Suprapubic skin (tissue), 4 donors: Measurements from ENCODE around the gene RAB3GAP2. TPM values are rescaled to one million over a fixed set of nuclear protein-coding genes. Genes with fewer than 3 reads are reported as not detected.

Source experiments
- DNase-seq, 2 donors: peaks; one replicate each; pipeline ENCODE4 v3.0.0-alpha.2; 2019; ENCODE audit warnings: low spot score in 2 of 2
- H3K27ac ChIP-seq: fragments of 200-600 bp; sonication (generic); one replicate; pipeline ENCODE4 v1.5.1; 2019
- H3K27me3 ChIP-seq: fragments of 200-600 bp; sonication (generic); one replicate; pipeline ENCODE4 v1.5.1; 2019
- H3K36me3 ChIP-seq: fragments of 200-600 bp; sonication (generic); one replicate; pipeline ENCODE4 v1.5.1; 2019
- H3K4me1 ChIP-seq: fragments of 200-600 bp; sonication (generic); one replicate; pipeline ENCODE4 v1.5.1; 2019
- H3K4me3 ChIP-seq: fragments of 200-600 bp; sonication (generic); one replicate; pipeline ENCODE4 v1.5.1; 2019; ENCODE audit warnings: mild to moderate bottlenecking
- H3K9me3 ChIP-seq: fragments of 200-600 bp; sonication (generic); one replicate; pipeline ENCODE4 v1.5.1; 2019
- EP300 ChIP-seq: sonication (generic); formaldehyde crosslinking; IDR thresholded peaks from one replicate; pipeline ENCODE4 v1.6.1; 2017; ENCODE audit warnings: antibody characterized with exemption
- POLR2A ChIP-seq, 2 donors: fragments of 450-650 bp; IDR thresholded peaks; one replicate each; pipeline ENCODE4 v1.6.1; 2017; ENCODE audit warnings: antibody characterized with exemption in 2 of 2, mild to moderate bottlenecking in 2 of 2, moderate library complexity in 2 of 2
- POLR2AphosphoS5 ChIP-seq, 3 donors: sonication (generic); formaldehyde crosslinking; IDR thresholded peaks; one replicate each; pipeline ENCODE4 v1.6.1; 2017; ENCODE audit warnings: antibody characterized with exemption in 3 of 3
- WGBS: methylation state at CpG from one replicate; pipeline ENCODE4 v1.1.5; 2018; 5-methylcytosine and 5-hydroxymethylcytosine counted together
- total RNA-seq, 4 donors: library from RNA; depleted of rRNA; stranded (reverse); fragments of >200 nt; gene quantifications; one replicate each; pipeline ENCODE4 v1.1.0, GENCODE V29; 2016
- TF ChIP-seq, protein P1 (sequence below), 2 donors: fragments of 200-600 bp in 1 of 2; fragments of 450-650 bp in 1 of 2; sonication (generic) in 1 of 2; IDR thresholded peaks; one replicate each; pipeline ENCODE4 v1.5.1; 2016 to 2019; ENCODE audit warnings: antibody characterized with exemption in 2 of 2, mild to moderate bottlenecking in 1 of 2, moderate library complexity in 1 of 2

The RAB3GAP2 gene
- total RNA-seq, 4 donors from 2014 or later: 15.3 to 31.8 (median 18.3) TPM

DNA sequence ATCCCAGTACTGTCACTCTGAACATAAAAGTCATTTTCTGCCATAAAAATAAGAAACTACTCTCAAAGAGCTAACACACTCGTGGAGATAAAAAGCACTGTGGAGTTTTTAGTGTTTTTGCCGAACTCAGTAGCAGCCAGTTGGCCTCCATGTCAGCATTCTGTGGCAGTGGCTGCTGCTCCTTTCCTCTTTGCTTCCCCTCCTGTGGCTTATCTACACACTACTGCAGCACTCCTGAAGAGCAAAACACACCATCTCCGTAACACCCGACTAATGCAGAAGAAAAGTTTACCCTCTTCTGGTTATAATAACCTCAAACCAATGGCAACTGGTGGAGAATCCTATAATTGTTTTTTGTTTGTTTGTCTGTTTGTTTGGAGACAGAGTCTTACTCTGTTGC is 44.9 kb downstream of the RAB3GAP2 start:
- H3K9me3 ChIP-seq: no peaks in the 10 kb centered on the region
- DNase-seq: no peak
- H3K4me1 ChIP-seq: peaks cover 6% of the 10 kb centered on the region
- H3K36me3 ChIP-seq: peaks cover 13% of the 10 kb centered on the region
- H3K27ac ChIP-seq: no peak overlapping the region
- no peak overlapping the region for H3K4me3 ChIP-seq
- TF ChIP-seq POLR2A (IDR thresholded peaks at IDR 0.05): no peak
- TF ChIP-seq, protein P1, sequence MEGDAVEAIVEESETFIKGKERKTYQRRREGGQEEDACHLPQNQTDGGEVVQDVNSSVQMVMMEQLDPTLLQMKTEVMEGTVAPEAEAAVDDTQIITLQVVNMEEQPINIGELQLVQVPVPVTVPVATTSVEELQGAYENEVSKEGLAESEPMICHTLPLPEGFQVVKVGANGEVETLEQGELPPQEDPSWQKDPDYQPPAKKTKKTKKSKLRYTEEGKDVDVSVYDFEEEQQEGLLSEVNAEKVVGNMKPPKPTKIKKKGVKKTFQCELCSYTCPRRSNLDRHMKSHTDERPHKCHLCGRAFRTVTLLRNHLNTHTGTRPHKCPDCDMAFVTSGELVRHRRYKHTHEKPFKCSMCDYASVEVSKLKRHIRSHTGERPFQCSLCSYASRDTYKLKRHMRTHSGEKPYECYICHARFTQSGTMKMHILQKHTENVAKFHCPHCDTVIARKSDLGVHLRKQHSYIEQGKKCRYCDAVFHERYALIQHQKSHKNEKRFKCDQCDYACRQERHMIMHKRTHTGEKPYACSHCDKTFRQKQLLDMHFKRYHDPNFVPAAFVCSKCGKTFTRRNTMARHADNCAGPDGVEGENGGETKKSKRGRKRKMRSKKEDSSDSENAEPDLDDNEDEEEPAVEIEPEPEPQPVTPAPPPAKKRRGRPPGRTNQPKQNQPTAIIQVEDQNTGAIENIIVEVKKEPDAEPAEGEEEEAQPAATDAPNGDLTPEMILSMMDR (IDR thresholded peaks at IDR 0.05): no peak
- no peak for TF ChIP-seq EP300
- TF ChIP-seq POLR2AphosphoS5 (IDR thresholded peaks at IDR 0.05): no peak
- 87% methylated on average over 4 of the region's 4 CpGs for WGBS
- no peaks in the 10 kb centered on the region for H3K27me3 ChIP-seq

DNA sequence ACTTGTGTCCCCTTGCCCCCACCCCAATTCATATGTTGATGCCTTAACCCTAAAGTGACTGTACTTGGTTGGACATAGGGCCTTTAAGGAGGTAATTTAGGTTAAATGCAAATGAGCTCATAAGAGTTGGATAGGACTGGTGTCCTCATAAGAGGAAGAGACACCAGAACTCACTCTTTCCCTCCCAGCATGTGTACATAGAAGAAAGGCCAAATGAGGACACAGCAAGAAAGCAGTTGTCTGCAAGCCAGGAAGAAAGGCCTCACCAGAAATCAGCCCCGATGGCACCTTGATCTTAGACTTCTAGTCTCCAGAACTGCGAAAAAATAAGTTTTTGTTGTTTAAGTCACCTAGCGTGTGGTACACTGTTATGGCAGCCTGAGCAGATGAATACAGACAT is 45.5 kb downstream of the RAB3GAP2 start:
- peaks cover 6% of the 10 kb centered on the region for H3K4me1 ChIP-seq
- H3K4me3 ChIP-seq: no peak overlapping the region
- TF ChIP-seq EP300 (no peak), POLR2A (IDR thresholded peaks at IDR 0.05) (no peak), POLR2AphosphoS5 (IDR thresholded peaks at IDR 0.05) (no peak)
- TF ChIP-seq, protein P1 (IDR thresholded peaks at IDR 0.05): no peak
- DNase-seq: no peak
- H3K36me3 ChIP-seq: peaks cover 7% of the 10 kb centered on the region
- no peaks in the 10 kb centered on the region for H3K9me3 ChIP-seq
- no peaks in the 10 kb centered on the region for H3K27me3 ChIP-seq
- H3K27ac ChIP-seq: no peak overlapping the region
- 89% methylated on average over 3 of the region's 3 CpGs for WGBS

DNA sequence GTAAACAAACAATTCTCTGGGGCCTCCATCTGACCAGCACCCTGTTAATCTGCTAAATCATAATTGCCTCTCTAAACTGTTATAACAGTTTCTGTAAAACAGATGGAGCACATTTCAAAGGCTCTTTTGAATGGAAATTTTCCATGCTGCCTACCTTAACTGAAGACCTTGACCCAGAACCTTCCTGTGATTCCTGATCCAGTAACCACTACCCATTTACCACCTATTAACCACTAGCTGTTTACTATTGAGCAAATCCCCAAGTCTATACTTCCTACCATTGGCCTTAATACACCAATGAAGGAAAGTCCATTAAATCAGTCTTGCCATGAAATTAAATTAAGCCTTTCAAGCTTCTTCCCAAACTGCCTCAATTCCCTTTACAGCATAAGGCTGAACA is 46.3 kb downstream of the RAB3GAP2 start:
- TF ChIP-seq POLR2A (IDR thresholded peaks at IDR 0.05) (no peak), EP300 (no peak), POLR2AphosphoS5 (IDR thresholded peaks at IDR 0.05) (no peak)
- TF ChIP-seq, protein P1 (IDR thresholded peaks at IDR 0.05): no peak
- H3K27me3 ChIP-seq: no peaks in the 10 kb centered on the region
- H3K36me3 ChIP-seq: peaks cover 3% of the 10 kb centered on the region
- H3K9me3 ChIP-seq: no peaks in the 10 kb centered on the region
- H3K4me3 ChIP-seq: no peak overlapping the region
- no peak overlapping the region for H3K27ac ChIP-seq
- DNase-seq: no peak
- peaks cover 6% of the 10 kb centered on the region for H3K4me1 ChIP-seq

DNA sequence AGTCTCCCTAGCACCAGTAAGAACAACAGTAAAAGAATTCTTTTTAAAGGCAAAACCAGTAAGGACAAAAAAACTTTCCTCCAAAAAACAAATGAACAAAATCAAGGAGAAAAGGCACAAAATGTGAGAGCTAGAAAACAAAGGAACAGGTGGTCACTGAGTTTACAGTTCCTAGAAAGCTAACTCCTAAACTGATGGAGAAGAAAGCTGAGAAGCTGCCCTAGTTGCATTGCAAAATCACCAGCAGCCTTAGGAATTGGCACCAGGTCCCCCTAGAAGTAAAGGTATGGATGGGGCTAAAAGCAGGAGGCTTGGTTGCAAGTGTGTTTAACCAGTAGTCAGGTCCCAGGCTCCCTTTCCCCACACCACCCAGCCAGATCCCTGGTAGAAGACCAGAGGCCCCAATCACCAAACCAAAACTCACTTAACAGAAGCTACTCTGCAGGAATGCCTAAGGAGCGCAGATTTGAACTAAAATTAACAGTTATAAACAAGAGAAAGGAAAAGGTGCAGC is 47.6 kb downstream of the RAB3GAP2 start:
- Histone ChIP-seq H3K36me3 (no peaks in the 10 kb centered on the region), H3K4me1 (peaks cover 6% of the 10 kb centered on the region), H3K4me3 (no peak overlapping the region), H3K9me3 (no peaks in the 10 kb centered on the region), H3K27me3 (no peaks in the 10 kb centered on the region), H3K27ac (no peak overlapping the region)
- DNase-seq: no peak
- TF ChIP-seq POLR2AphosphoS5 (IDR thresholded peaks at IDR 0.05) (no peak), EP300 (no peak), POLR2A (IDR thresholded peaks at IDR 0.05) (no peak)
- TF ChIP-seq, protein P1 (IDR thresholded peaks at IDR 0.05): no peak
- 100% methylated on average over 1 of the region's 1 CpG for WGBS

GRCh38 chr1:220224033-220224432 is 48.2 kb downstream of the RAB3GAP2 start:
- TF ChIP-seq POLR2A (IDR thresholded peaks at IDR 0.05) (no peak), POLR2AphosphoS5 (IDR thresholded peaks at IDR 0.05) (no peak)
- no peaks in the 10 kb centered on the region for H3K36me3 ChIP-seq
- H3K9me3 ChIP-seq: no peaks in the 10 kb centered on the region
- no peak overlapping the region for H3K4me3 ChIP-seq
- no peaks in the 10 kb centered on the region for H3K27me3 ChIP-seq
- H3K4me1 ChIP-seq: peaks cover 7% of the 10 kb centered on the region
- H3K27ac ChIP-seq: no peak overlapping the region
- WGBS: 93% methylated on average over 2 of the region's 2 CpGs
- DNase-seq: no peak

DNA sequence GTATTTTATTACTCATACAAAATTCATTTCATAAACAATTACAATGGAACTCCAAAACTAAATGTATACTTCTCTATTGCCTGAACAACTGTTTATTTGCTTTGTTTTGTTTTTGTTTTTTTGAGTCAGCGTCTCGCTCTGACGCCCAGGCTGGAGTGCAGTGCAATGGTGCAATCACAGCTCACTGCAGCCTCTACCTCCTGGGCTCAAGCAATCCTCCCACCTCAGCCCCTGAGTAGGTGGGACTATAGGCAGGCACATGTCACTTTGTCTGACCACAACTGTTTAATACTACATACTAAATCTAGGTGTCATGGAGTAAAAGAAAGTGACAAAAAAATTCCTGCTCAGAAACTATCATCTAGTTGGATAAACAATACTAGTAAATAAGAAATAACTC is 49.3 kb downstream of the RAB3GAP2 start:
- WGBS: 80% methylated on average over 3 of the region's 3 CpGs
- Histone ChIP-seq H3K9me3 (no peaks in the 10 kb centered on the region), H3K4me1 (peaks cover 11% of the 10 kb centered on the region)

More for the DNA sequence above, 49.3 kb downstream of the RAB3GAP2 start:
- H3K27ac ChIP-seq: no peak overlapping the region
- no peak for DNase-seq
- TF ChIP-seq POLR2AphosphoS5 (IDR thresholded peaks at IDR 0.05) (no peak), EP300 (no peak), POLR2A (IDR thresholded peaks at IDR 0.05) (no peak)
- TF ChIP-seq, protein P1 (IDR thresholded peaks at IDR 0.05): no peak
- H3K4me3 ChIP-seq: no peak overlapping the region
- no peaks in the 10 kb centered on the region for H3K36me3 ChIP-seq
- H3K27me3 ChIP-seq: no peaks in the 10 kb centered on the region
